HL-60 (cell line): ENCODE measurements around the gene RPL5.

Experiments
- GABPA ChIP-seq: IDR thresholded peaks from 2 replicates; pipeline ENCODE4 v1.6.1; 2012; ENCODE audit warnings: low read depth
- POLR2AphosphoS5 ChIP-seq: IDR thresholded peaks from 2 replicates; pipeline ENCODE4 v1.6.1; 2012; ENCODE audit warnings: low read depth
- REST ChIP-seq: IDR thresholded peaks from 2 replicates; pipeline ENCODE4 v1.6.1; 2012; ENCODE audit warnings: low read depth; ENCODE audit not compliant: insufficient replicate concordance
- SPI1 ChIP-seq: IDR thresholded peaks from 2 replicates; pipeline ENCODE4 v1.6.1; 2012; ENCODE audit warnings: low read depth, mild to moderate bottlenecking, borderline replicate concordance
- TF ChIP-seq, protein P1 (sequence below): IDR thresholded peaks from one replicate; pipeline ENCODE4 v1.5.1; 2011; ENCODE audit warnings: low read length, control low read depth, inconsistent platforms; ENCODE audit not compliant: insufficient read depth

GRCh38 chr1:92834617-92835016 is 2.8 kb downstream of the RPL5 start:
- TF ChIP-seq, protein P1, sequence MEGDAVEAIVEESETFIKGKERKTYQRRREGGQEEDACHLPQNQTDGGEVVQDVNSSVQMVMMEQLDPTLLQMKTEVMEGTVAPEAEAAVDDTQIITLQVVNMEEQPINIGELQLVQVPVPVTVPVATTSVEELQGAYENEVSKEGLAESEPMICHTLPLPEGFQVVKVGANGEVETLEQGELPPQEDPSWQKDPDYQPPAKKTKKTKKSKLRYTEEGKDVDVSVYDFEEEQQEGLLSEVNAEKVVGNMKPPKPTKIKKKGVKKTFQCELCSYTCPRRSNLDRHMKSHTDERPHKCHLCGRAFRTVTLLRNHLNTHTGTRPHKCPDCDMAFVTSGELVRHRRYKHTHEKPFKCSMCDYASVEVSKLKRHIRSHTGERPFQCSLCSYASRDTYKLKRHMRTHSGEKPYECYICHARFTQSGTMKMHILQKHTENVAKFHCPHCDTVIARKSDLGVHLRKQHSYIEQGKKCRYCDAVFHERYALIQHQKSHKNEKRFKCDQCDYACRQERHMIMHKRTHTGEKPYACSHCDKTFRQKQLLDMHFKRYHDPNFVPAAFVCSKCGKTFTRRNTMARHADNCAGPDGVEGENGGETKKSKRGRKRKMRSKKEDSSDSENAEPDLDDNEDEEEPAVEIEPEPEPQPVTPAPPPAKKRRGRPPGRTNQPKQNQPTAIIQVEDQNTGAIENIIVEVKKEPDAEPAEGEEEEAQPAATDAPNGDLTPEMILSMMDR: no peak
- TF ChIP-seq GABPA: no peak
- TF ChIP-seq REST: no peak
- no peak for TF ChIP-seq POLR2AphosphoS5
- TF ChIP-seq SPI1: no peak
